ENCODE data around the gene HES2. TPM values are rescaled to one million over a fixed set of nuclear protein-coding genes. Genes with fewer than 3 reads are reported as not detected.
"Not testable (repeated sequence)": the region's sequence is repeated elsewhere in the genome, so short reads cannot be mapped to it uniquely, and the experiment has no call there.

Gene HES2
- total RNA-seq, 1 donor from 2014 or later, result 0.10 TPM

DNA sequence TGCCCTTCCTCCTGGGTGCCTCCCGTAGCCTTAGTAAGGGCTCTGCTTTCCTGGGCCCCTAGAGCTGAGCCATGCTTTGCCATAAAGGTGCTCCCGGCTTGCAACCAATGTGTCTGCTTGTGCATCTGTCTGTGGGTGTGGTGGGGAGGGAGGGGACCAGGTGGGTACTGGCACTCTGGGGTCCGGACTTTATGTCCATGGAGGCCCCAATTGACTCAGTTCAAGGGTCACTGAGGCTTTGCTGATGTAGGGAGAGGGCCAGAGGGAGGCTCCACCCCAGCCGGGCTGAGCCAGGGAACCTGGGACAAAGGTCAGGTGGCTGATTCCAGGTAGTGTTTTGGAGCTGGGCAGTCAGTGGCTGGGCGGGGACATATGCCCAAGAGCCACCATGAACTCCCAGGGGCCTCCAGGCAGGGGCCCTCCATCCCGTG, 31.2 kb upstream of the HES2 start:
- DNase-seq (ENCODE audit: low spot score), result no peak
- peaks cover 4% of the 10 kb centered on the region for H3K36me3 Mint-ChIP-seq (ENCODE audit: low read depth, unreplicated experiment)
- TF ChIP-seq CTCF (IDR thresholded peaks at IDR 0.05; ENCODE audit: unreplicated experiment), result no peak
- no peak overlapping the region for H3K27ac Mint-ChIP-seq (ENCODE audit: unreplicated experiment)
- no peak overlapping the region for H3K4me3 Mint-ChIP-seq (ENCODE audit: unreplicated experiment)
- peaks cover 12% of the 10 kb centered on the region for H3K27me3 Mint-ChIP-seq (ENCODE audit: unreplicated experiment)
- H3K4me1 Mint-ChIP-seq (ENCODE audit: unreplicated experiment), result peaks cover 5% of the 10 kb centered on the region
- no peaks in the 10 kb centered on the region for H3K9me3 Mint-ChIP-seq (ENCODE audit: unreplicated experiment)

- not testable (repeated sequence) for DNase-seq (ENCODE audit: low spot score); H3K27ac Mint-ChIP-seq (ENCODE audit: unreplicated experiment); H3K9me3 Mint-ChIP-seq (ENCODE audit: unreplicated experiment); H3K36me3 Mint-ChIP-seq (ENCODE audit: low read depth, unreplicated experiment); H3K4me3 Mint-ChIP-seq (ENCODE audit: unreplicated experiment); H3K4me1 Mint-ChIP-seq (ENCODE audit: unreplicated experiment)
- H3K27me3 Mint-ChIP-seq (ENCODE audit: unreplicated experiment), result peaks cover 12% of the 10 kb centered on the region
These were observed 30.8 kb upstream of the HES2 start for GRCh38 chr1:6450486-6450885.

- H3K9me3 Mint-ChIP-seq (ENCODE audit: unreplicated experiment), result no peaks in the 10 kb centered on the region
- no peak for TF ChIP-seq CTCF (IDR thresholded peaks at IDR 0.05; ENCODE audit: unreplicated experiment)
- DNase-seq (ENCODE audit: low spot score), result no peak
- peaks cover 4% of the 10 kb centered on the region for H3K36me3 Mint-ChIP-seq (ENCODE audit: low read depth, unreplicated experiment)
- H3K27ac Mint-ChIP-seq (ENCODE audit: unreplicated experiment), result no peak overlapping the region
- H3K27me3 Mint-ChIP-seq (ENCODE audit: unreplicated experiment), result peaks cover 12% of the 10 kb centered on the region
- H3K4me3 Mint-ChIP-seq (ENCODE audit: unreplicated experiment), result no peak overlapping the region
- H3K4me1 Mint-ChIP-seq (ENCODE audit: unreplicated experiment), result peaks cover 5% of the 10 kb centered on the region
These were observed 30.3 kb upstream of the HES2 start for GRCh38 chr1:6450005-6450450.

DNA sequence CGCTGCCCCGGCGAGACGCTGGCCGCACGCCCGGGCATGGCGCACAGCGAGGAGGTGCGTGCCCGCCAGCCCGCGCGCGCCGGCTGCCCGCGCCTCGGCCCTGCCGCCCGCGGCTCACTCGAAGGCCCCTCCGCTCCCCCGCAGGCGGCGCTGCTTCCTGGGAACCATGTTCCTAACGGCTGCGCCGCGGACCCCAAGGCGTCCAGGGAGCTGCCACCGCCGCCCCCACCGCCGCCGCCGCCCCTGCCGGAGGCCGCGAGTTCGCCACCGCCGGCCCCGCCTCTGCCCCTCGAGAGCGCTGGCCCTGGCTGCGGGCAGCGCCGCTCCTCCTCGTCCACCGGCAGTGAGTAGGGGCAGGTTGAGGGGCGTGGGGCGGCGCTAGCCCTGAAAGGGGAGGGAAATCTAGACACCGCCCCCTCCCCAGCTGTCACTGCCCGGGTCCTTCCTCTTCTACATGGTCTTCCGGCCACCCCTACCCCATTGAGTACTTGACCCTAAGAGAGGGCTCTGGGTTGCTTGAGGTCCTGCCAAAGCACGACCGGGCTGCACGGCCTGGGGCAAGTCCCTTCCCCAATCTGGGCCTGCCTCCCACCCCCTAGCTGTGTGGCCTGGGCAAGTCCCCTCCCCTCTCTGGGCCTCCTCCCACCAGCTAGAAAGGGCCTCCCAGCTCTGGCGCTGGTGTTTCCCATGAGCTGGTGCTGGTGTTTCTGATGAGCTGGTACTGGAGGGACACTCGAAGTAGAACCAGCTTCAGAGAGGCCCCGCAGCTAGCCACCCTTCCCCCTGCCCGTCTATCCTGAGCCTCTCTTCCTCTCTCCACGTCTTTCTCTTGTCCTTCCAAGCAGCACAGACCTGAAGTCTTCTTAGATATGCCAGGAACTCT, 29.3 kb upstream of the HES2 start:
- Mint-ChIP-seq H3K27ac (ENCODE audit: unreplicated experiment) (no peak overlapping the region), H3K4me3 (ENCODE audit: unreplicated experiment) (peak overlapping the region; percentile 45)
- DNase-seq (ENCODE audit: low spot score), result peak; percentile 36

More for the DNA sequence above, 29.3 kb upstream of the HES2 start:
- Mint-ChIP-seq H3K27me3 (ENCODE audit: unreplicated experiment) (peaks cover 14% of the 10 kb centered on the region), H3K36me3 (ENCODE audit: low read depth, unreplicated experiment) (peaks cover 4% of the 10 kb centered on the region), H3K4me1 (ENCODE audit: unreplicated experiment) (peaks cover 7% of the 10 kb centered on the region), H3K9me3 (ENCODE audit: unreplicated experiment) (no peaks in the 10 kb centered on the region)
- TF ChIP-seq CTCF (IDR thresholded peaks at IDR 0.05; ENCODE audit: unreplicated experiment), result no peak

All from endothelial cell (in vitro differentiated cells).